ENCODE measurements around the gene CCDC121.
"Not testable (repeated sequence)": the region's sequence is repeated elsewhere in the genome, so short reads cannot be mapped to it uniquely, and the experiment has no call there.

The CCDC121 gene

GRCh38 chr2:27626921-27627320 lies 1.9 kb downstream of the CCDC121 start:
- not testable (repeated sequence) for H3K27me3 ChIP-seq (ENCODE audit: control insufficient read depth, insufficient read depth, low read length); H3K27ac ChIP-seq (ENCODE audit: low read depth, low read length); H3K4me3 ChIP-seq (ENCODE audit: low read length); H3K36me3 ChIP-seq (ENCODE audit: control insufficient read depth, insufficient read depth, low read length); H3K4me1 ChIP-seq (ENCODE audit: control insufficient read depth, insufficient read depth, low read length); H3K9ac ChIP-seq (ENCODE audit: low read length)

GRCh38 chr2:27626323-27626722 lies 2.5 kb downstream of the CCDC121 start:
- not testable (repeated sequence) for H3K4me3 ChIP-seq (ENCODE audit: low read length); H3K27ac ChIP-seq (ENCODE audit: low read depth, low read length); H3K27me3 ChIP-seq (ENCODE audit: control insufficient read depth, insufficient read depth, low read length); H3K36me3 ChIP-seq (ENCODE audit: control insufficient read depth, insufficient read depth, low read length); H3K4me1 ChIP-seq (ENCODE audit: control insufficient read depth, insufficient read depth, low read length); H3K9ac ChIP-seq (ENCODE audit: low read length)

- Histone ChIP-seq H3K4me1 (ENCODE audit: control insufficient read depth, insufficient read depth, low read length) (peaks cover 5% of the 10 kb centered on the region), H3K36me3 (ENCODE audit: control insufficient read depth, insufficient read depth, low read length) (peaks cover 10% of the 10 kb centered on the region), H3K27me3 (ENCODE audit: control insufficient read depth, insufficient read depth, low read length) (no peaks in the 10 kb centered on the region), H3K27ac (ENCODE audit: low read depth, low read length) (no peak overlapping the region), H3K4me3 (ENCODE audit: low read length) (no peak overlapping the region), H3K9ac (ENCODE audit: low read length) (no peak overlapping the region)
These were observed 3.9 kb downstream of the CCDC121 start for GRCh38 chr2:27624943-27625342.

DNA sequence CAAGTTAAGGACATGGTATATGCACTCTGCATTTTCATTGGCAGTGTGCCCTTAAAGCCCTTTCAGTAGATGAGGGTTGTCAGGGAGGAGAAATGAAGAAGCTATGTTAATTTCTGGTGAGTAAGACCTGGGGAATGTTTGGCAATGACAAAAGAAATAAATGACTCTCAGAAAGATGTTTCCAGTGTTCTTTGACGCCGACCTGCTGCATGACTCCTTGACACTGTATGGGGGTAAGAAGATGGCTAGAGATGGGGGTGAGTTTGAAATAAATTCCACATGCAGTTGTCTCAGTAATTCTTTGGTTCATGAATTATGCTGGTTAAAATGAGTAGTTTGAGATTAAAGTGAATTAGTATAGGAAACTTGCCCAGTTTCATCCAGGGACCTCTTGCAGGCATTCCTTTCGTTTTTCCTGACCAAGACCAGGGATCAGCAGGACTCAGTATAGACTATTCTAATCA lies 5.9 kb downstream of the CCDC121 start:
- Histone ChIP-seq H3K9ac (ENCODE audit: low read length) (no peak overlapping the region), H3K4me3 (ENCODE audit: low read length) (no peak overlapping the region), H3K36me3 (ENCODE audit: control insufficient read depth, insufficient read depth, low read length) (peaks cover 10% of the 10 kb centered on the region), H3K4me1 (ENCODE audit: control insufficient read depth, insufficient read depth, low read length) (peaks cover 2% of the 10 kb centered on the region), H3K27me3 (ENCODE audit: control insufficient read depth, insufficient read depth, low read length) (no peaks in the 10 kb centered on the region), H3K27ac (ENCODE audit: low read depth, low read length) (no peak overlapping the region)

- Histone ChIP-seq H3K27me3 (ENCODE audit: control insufficient read depth, insufficient read depth, low read length) (no peaks in the 10 kb centered on the region), H3K4me1 (ENCODE audit: control insufficient read depth, insufficient read depth, low read length) (no peaks in the 10 kb centered on the region), H3K4me3 (ENCODE audit: low read length) (no peak overlapping the region), H3K36me3 (ENCODE audit: control insufficient read depth, insufficient read depth, low read length) (peaks cover 21% of the 10 kb centered on the region), H3K9ac (ENCODE audit: low read length) (no peak overlapping the region), H3K27ac (ENCODE audit: low read depth, low read length) (no peak overlapping the region)
These were observed 7.3 kb downstream of the CCDC121 start for GRCh38 chr2:27621524-27621923.

DNA sequence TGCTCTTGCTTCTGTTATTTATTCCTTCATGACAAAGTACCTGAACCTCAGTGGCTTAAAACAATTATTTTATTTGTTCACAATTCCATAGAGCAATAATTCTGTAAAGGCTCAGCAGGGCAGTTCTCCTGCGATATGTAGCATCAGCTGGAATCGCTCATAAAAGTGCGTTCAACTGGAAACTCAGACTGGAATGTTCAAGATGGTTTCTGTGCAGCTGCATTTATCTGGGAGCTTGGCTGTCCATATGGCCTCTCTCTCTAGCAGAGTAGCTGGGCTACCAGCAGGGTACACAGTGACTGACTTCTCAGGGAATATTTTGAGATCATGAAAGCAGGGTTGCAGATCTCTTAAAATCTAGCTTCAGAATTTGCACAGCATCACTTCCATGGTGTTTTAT lies 13.5 kb downstream of the CCDC121 start:
- peaks cover 19% of the 10 kb centered on the region for H3K36me3 ChIP-seq (ENCODE audit: control insufficient read depth, insufficient read depth, low read length)
- H3K4me1 ChIP-seq (ENCODE audit: control insufficient read depth, insufficient read depth, low read length): no peaks in the 10 kb centered on the region
- no peaks in the 10 kb centered on the region for H3K27me3 ChIP-seq (ENCODE audit: control insufficient read depth, insufficient read depth, low read length)
- no peak overlapping the region for H3K27ac ChIP-seq (ENCODE audit: low read depth, low read length)
- H3K4me3 ChIP-seq (ENCODE audit: low read length): no peak overlapping the region
- H3K9ac ChIP-seq (ENCODE audit: low read length): no peak overlapping the region

GRCh38 chr2:27613985-27614384 lies 14.8 kb downstream of the CCDC121 start:
- no peak overlapping the region for H3K9ac ChIP-seq (ENCODE audit: low read length)
- no peaks in the 10 kb centered on the region for H3K4me1 ChIP-seq (ENCODE audit: control insufficient read depth, insufficient read depth, low read length)
- no peaks in the 10 kb centered on the region for H3K27me3 ChIP-seq (ENCODE audit: control insufficient read depth, insufficient read depth, low read length)
- H3K27ac ChIP-seq (ENCODE audit: low read depth, low read length): no peak overlapping the region
- H3K4me3 ChIP-seq (ENCODE audit: low read length): no peak overlapping the region
- peaks cover 19% of the 10 kb centered on the region for H3K36me3 ChIP-seq (ENCODE audit: control insufficient read depth, insufficient read depth, low read length)

- no peak overlapping the region for H3K27ac ChIP-seq (ENCODE audit: low read depth, low read length)
- H3K9ac ChIP-seq (ENCODE audit: low read length): no peak overlapping the region
- H3K4me3 ChIP-seq (ENCODE audit: low read length): no peak overlapping the region
- no peaks in the 10 kb centered on the region for H3K27me3 ChIP-seq (ENCODE audit: control insufficient read depth, insufficient read depth, low read length)
- peaks cover 7% of the 10 kb centered on the region for H3K36me3 ChIP-seq (ENCODE audit: control insufficient read depth, insufficient read depth, low read length)
- H3K4me1 ChIP-seq (ENCODE audit: control insufficient read depth, insufficient read depth, low read length): no peaks in the 10 kb centered on the region
These were observed 22.2 kb downstream of the CCDC121 start for GRCh38 chr2:27606611-27607010.

- Histone ChIP-seq H3K9ac (ENCODE audit: low read length) (no peak overlapping the region), H3K36me3 (ENCODE audit: control insufficient read depth, insufficient read depth, low read length) (peaks cover 11% of the 10 kb centered on the region), H3K4me3 (ENCODE audit: low read length) (no peak overlapping the region), H3K27me3 (ENCODE audit: control insufficient read depth, insufficient read depth, low read length) (no peaks in the 10 kb centered on the region), H3K4me1 (ENCODE audit: control insufficient read depth, insufficient read depth, low read length) (no peaks in the 10 kb centered on the region), H3K27ac (ENCODE audit: low read depth, low read length) (no peak overlapping the region)
These were observed 32.2 kb downstream of the CCDC121 start for GRCh38 chr2:27596627-27597026.

DNA sequence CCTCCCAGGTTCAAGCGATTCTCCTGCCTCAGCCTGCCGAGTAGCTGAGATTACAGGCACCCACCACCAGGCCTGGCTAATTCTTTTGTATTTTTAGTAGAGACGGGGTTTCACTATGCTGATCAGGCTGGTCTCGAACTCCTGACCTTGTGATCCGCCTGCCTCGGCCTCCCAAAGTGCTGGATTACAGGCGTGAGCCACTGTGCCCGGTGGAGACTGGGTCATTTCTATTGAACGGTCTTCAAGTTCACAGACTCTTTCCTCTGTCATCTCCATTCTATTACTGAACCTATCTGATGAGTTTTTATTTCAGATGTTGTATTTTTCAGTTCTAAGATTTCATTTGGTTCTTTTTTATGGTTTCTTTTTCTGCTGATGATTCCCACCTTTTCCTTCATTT lies 33.4 kb downstream of the CCDC121 start:
- not testable (repeated sequence) for H3K27ac ChIP-seq (ENCODE audit: low read depth, low read length); H3K9ac ChIP-seq (ENCODE audit: low read length); H3K27me3 ChIP-seq (ENCODE audit: control insufficient read depth, insufficient read depth, low read length); H3K4me1 ChIP-seq (ENCODE audit: control insufficient read depth, insufficient read depth, low read length); H3K4me3 ChIP-seq (ENCODE audit: low read length); H3K36me3 ChIP-seq (ENCODE audit: control insufficient read depth, insufficient read depth, low read length)

DNA sequence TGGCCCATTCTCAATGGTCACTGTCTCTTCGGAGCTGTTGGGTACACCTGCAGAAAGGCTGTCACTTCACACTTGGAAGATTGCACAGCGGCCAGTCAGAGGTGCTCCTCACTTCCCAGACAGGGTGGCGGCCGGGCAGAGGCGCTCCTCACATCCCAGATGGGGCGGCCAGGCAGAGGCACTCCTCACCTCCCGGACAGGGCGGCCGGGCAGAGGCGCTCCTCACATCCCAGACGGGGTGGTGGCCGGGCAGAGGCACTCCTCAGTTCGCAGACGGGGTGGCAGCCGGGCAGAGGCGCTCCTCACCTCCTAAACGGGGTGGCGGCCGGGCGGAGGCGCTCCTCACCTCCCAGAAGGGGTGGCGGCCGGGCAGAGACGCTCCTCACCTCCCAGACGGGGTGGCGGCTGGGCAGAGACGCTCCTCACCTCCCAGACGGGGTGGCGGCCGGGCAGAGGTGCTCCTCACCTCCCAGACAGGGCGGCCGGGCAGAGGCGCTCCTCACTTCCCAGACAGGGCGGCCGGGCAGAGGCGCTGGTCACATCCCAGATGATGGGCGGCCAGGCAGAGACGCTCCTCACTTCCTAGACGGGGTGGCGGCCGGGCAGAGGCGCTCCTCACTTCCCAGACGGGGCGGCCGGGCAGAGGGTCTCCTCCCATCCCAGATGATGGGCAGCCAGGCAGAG lies 34.6 kb downstream of the CCDC121 start:
- not testable (repeated sequence) for H3K27me3 ChIP-seq (ENCODE audit: control insufficient read depth, insufficient read depth, low read length); H3K4me3 ChIP-seq (ENCODE audit: low read length); H3K36me3 ChIP-seq (ENCODE audit: control insufficient read depth, insufficient read depth, low read length); H3K4me1 ChIP-seq (ENCODE audit: control insufficient read depth, insufficient read depth, low read length); H3K27ac ChIP-seq (ENCODE audit: low read depth, low read length); H3K9ac ChIP-seq (ENCODE audit: low read length)

GRCh38 chr2:27593240-27593639 lies 35.6 kb downstream of the CCDC121 start:
- Histone ChIP-seq H3K9ac (ENCODE audit: low read length) (no peak overlapping the region), H3K36me3 (ENCODE audit: control insufficient read depth, insufficient read depth, low read length) (no peaks in the 10 kb centered on the region), H3K4me1 (ENCODE audit: control insufficient read depth, insufficient read depth, low read length) (no peaks in the 10 kb centered on the region), H3K27ac (ENCODE audit: low read depth, low read length) (no peak overlapping the region), H3K4me3 (ENCODE audit: low read length) (no peak overlapping the region), H3K27me3 (ENCODE audit: control insufficient read depth, insufficient read depth, low read length) (no peaks in the 10 kb centered on the region)

- Histone ChIP-seq H3K9ac (ENCODE audit: low read length) (no peak overlapping the region), H3K4me1 (ENCODE audit: control insufficient read depth, insufficient read depth, low read length) (no peaks in the 10 kb centered on the region), H3K4me3 (ENCODE audit: low read length) (no peak overlapping the region), H3K36me3 (ENCODE audit: control insufficient read depth, insufficient read depth, low read length) (no peaks in the 10 kb centered on the region), H3K27me3 (ENCODE audit: control insufficient read depth, insufficient read depth, low read length) (no peaks in the 10 kb centered on the region), H3K27ac (ENCODE audit: low read depth, low read length) (no peak overlapping the region)
These were observed 37.1 kb downstream of the CCDC121 start for GRCh38 chr2:27591745-27592144.

All from rectal smooth muscle tissue (tissue), 1 donor.